ENCODE measurements around the gene CCL24. TPM values are rescaled to one million over a fixed set of nuclear protein-coding genes. Genes with fewer than 3 reads are reported as not detected.

CCL24 gene
- total and polyA plus RNA-seq, 10 of the 15 experiments (the other 5 are each of a cell fraction or from before 2014, with no cell fraction given): not detected

DNA sequence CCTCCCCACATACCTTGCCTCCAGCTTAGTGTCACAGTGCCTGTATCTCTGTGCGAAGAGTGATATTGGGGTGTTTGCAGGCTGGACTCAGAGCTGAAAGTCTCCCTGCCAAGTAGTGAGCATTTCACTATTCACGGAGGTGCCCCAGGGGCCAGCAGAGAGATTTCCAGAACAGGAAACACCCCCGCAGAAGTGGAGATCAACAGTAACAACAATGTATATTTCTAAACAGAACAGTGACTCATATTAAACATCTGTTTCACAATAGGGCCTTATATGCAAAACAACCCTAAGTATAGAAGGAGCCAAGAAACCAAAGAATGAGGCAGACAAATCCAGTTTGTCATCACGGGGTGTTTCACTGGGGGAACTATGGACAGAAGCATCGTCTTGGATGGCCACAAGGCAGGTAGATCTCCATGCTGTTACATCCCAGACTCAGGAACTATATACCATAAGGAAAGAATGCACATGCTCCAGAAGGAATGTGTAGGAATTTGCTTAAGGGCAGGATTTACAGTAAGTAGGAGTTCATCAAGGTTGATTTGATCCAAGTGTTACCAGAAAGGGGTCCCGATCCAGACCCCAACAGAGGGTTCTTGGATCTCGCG, 29.3 kb upstream of the CCL24 start:
- FAIRE-seq: no peak
- RAD21 ChIA-PET (ENCODE audit: unreplicated experiment): no interaction called here
- TF ChIP-seq POU2F2 (IDR thresholded peaks at IDR 0.05; ENCODE audit: borderline replicate concordance, low read depth, low read length) (peak; percentile 88; the same call in 1 of the 3 replicates), IRF4 (IDR thresholded peaks at IDR 0.05; ENCODE audit: low read depth, low read length) (peak; percentile 52; the same call in 1 of the 2 replicates), NR2F1 (conservative IDR thresholded peaks at IDR 0.05) (peak; percentile 42; the same call in 1 of the 2 replicates), NFIC (IDR thresholded peaks at IDR 0.05; ENCODE audit: low read depth, low read length) (peak; percentile 86), FOXM1 (IDR thresholded peaks at IDR 0.05; ENCODE audit: low read depth, low read length) (peak; percentile 78), SP1 (IDR thresholded peaks at IDR 0.05; ENCODE audit: low read depth, low read length) (peak; percentile 72), IKZF2 (IDR thresholded peaks at IDR 0.05) (peak; percentile 72 to 77), FOXK2 (IDR thresholded peaks at IDR 0.05) (peak; percentile 40; the same call in 1 of the 2 replicates), IKZF1 (conservative IDR thresholded peaks at IDR 0.05) (peak; percentile 65), MEF2B (IDR thresholded peaks at IDR 0.05; ENCODE audit: partially characterized antibody, poor library complexity, severe bottlenecking) (peak; percentile 77), DPF2 (IDR thresholded peaks at IDR 0.05) (peak; percentile 63), BHLHE40 (IDR thresholded peaks at IDR 0.05; ENCODE audit: borderline replicate concordance in 1 of 2, low read depth in 2 of 2, low read length in 1 of 2) (0 out of 4 replicates have a peak, but pooled peaks of 1 of the 2 experiments have one; percentile 11), SUPT20H (IDR thresholded peaks at IDR 0.05; ENCODE audit: borderline replicate concordance, control insufficient read depth, low read depth, low read length) (no peak), RUNX3 (IDR thresholded peaks at IDR 0.05; ENCODE audit: low read length) (peak; percentile 45), EED (IDR thresholded peaks at IDR 0.05; ENCODE audit: low read depth) (peak; percentile 87; the same call in 1 of the 2 replicates)
- TF ChIP-seq, protein P1, sequence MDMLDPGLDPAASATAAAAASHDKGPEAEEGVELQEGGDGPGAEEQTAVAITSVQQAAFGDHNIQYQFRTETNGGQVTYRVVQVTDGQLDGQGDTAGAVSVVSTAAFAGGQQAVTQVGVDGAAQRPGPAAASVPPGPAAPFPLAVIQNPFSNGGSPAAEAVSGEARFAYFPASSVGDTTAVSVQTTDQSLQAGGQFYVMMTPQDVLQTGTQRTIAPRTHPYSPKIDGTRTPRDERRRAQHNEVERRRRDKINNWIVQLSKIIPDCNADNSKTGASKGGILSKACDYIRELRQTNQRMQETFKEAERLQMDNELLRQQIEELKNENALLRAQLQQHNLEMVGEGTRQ (IDR thresholded peaks at IDR 0.05; ENCODE audit: borderline replicate concordance, low read depth, low read length): no peak
- TF ChIP-seq, protein P2, sequence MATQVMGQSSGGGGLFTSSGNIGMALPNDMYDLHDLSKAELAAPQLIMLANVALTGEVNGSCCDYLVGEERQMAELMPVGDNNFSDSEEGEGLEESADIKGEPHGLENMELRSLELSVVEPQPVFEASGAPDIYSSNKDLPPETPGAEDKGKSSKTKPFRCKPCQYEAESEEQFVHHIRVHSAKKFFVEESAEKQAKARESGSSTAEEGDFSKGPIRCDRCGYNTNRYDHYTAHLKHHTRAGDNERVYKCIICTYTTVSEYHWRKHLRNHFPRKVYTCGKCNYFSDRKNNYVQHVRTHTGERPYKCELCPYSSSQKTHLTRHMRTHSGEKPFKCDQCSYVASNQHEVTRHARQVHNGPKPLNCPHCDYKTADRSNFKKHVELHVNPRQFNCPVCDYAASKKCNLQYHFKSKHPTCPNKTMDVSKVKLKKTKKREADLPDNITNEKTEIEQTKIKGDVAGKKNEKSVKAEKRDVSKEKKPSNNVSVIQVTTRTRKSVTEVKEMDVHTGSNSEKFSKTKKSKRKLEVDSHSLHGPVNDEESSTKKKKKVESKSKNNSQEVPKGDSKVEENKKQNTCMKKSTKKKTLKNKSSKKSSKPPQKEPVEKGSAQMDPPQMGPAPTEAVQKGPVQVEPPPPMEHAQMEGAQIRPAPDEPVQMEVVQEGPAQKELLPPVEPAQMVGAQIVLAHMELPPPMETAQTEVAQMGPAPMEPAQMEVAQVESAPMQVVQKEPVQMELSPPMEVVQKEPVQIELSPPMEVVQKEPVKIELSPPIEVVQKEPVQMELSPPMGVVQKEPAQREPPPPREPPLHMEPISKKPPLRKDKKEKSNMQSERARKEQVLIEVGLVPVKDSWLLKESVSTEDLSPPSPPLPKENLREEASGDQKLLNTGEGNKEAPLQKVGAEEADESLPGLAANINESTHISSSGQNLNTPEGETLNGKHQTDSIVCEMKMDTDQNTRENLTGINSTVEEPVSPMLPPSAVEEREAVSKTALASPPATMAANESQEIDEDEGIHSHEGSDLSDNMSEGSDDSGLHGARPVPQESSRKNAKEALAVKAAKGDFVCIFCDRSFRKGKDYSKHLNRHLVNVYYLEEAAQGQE (IDR thresholded peaks at IDR 0.05; ENCODE audit: low read depth, low read length): no peak
- TF ChIP-seq, protein P3, sequence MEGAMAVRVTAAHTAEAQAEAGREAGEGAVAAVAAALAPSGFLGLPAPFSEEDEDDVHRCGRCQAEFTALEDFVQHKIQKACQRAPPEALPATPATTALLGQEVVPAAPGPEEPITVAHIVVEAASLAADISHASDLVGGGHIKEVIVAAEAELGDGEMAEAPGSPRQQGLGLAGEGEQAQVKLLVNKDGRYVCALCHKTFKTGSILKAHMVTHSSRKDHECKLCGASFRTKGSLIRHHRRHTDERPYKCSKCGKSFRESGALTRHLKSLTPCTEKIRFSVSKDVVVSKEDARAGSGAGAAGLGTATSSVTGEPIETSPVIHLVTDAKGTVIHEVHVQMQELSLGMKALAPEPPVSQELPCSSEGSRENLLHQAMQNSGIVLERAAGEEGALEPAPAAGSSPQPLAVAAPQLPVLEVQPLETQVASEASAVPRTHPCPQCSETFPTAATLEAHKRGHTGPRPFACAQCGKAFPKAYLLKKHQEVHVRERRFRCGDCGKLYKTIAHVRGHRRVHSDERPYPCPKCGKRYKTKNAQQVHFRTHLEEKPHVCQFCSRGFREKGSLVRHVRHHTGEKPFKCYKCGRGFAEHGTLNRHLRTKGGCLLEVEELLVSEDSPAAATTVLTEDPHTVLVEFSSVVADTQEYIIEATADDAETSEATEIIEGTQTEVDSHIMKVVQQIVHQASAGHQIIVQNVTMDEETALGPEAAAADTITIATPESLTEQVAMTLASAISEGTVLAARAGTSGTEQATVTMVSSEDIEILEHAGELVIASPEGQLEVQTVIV (IDR thresholded peaks at IDR 0.05; ENCODE audit: borderline replicate concordance, partially characterized antibody): no peak

More for the DNA sequence above, 29.3 kb upstream of the CCL24 start:
- intact Hi-C loops (cut with micrococcal nuclease; ENCODE audit: unreplicated experiment) (no loop called here), in situ Hi-C loops (cut with MboI) (loop anchor here (5.0 kb wide), 1 partner anchor 51 kb away; no protein-coding TSS in a partner anchor)
- no peaks in the 10 kb centered on the region for H3K27me3 ChIP-seq (replicated peaks in 1 of 2; ENCODE audit: control insufficient read depth in 2 of 2, insufficient read depth in 2 of 2, low read length in 1 of 2)
- no peaks in the 10 kb centered on the region for H3K9me3 ChIP-seq (replicated peaks; ENCODE audit: control insufficient read depth, insufficient read depth, low read length)
- ATAC-seq: peak; percentile 95
- peak overlapping the region; percentile 80 for H3K4me2 ChIP-seq (ENCODE audit: control insufficient read depth, insufficient read depth)
- H3K36me3 ChIP-seq (ENCODE audit: control insufficient read depth in 2 of 2, insufficient read depth in 2 of 2, low read length in 1 of 2): no peaks in the 10 kb centered on the region
- peak overlapping the region; percentile 73 for H2AFZ ChIP-seq (ENCODE audit: control insufficient read depth, low read depth, low read length)
- no TSS peak for BruUV-seq (replicated peaks)
- ChIA-PET CTCF (interaction anchor here (0.8 to 1.2 kb wide), 2 partner anchors 63 to 178 kb away, joined by 3 to 4 read pairs; no protein-coding TSS in a partner anchor), SMC1A (ENCODE audit: uncharacterized antibody, unreplicated experiment) (no interaction called here), POLR2A (no interaction called here)
- peak overlapping the region; percentile 30; the same call in 1 of the 2 replicates for H3K9ac ChIP-seq (ENCODE audit: control insufficient read depth, insufficient read depth, low read length)
- H3K4me3 ChIP-seq: 0 out of 2 replicates have a peak overlapping the region, but pooled peaks have one; percentile 10
- peak overlapping the region; percentile 72 for H3K27ac ChIP-seq (ENCODE audit: control insufficient read depth, insufficient read depth)
- H3K4me1 ChIP-seq (ENCODE audit: control insufficient read depth, insufficient read depth, low read length): peaks cover 12% of the 10 kb centered on the region
- DNase-seq (ENCODE audit: low read depth, low spot score): peak; percentile 47
- H3K79me2 ChIP-seq (ENCODE audit: control insufficient read depth, insufficient read depth, low read length): no peaks in the 10 kb centered on the region
- 39% methylated on average over 8 of the region's 8 CpGs for WGBS (ENCODE audit: insufficient coverage, insufficient replicate concordance, low lambda C conversion rate, missing lambda C conversion rate)
- no peaks in the 10 kb centered on the region for H4K20me1 ChIP-seq (ENCODE audit: control insufficient read depth, insufficient read depth)

All from GM12878 (cell line).